HepG2 (cell line): ENCODE measurements around the gene SPAAR. TPM values are rescaled to one million over a fixed set of nuclear protein-coding genes. Genes with fewer than 3 reads are reported as not detected.
A peak's percentile ranks its signal among the peaks of the same experiment; 100 is the strongest.

Source experiments
- BHLHE40 ChIP-seq: IDR thresholded peaks from 2 replicates; pipeline ENCODE4 v1.6.1; 2011; ENCODE audit warnings: low read length, improper control_type of control experiment
- FIP1L1 ChIP-seq: fragments of 200-400 bp; formaldehyde crosslinking; IDR thresholded peaks from 2 replicates; pipeline ENCODE4 v1.6.1; 2018; ENCODE audit warnings: low read depth, mild to moderate bottlenecking, low read length, moderate library complexity, borderline replicate concordance; ENCODE audit not compliant: insufficient read depth
- HNF4G ChIP-seq, 2 experiments: sonication (generic) in 1 of 2; formaldehyde crosslinking in 1 of 2; IDR thresholded peaks; 2 replicates each; pipeline versions ENCODE4 v1.4.0 to v1.6.1; 2011 to 2020; ENCODE audit warnings: borderline replicate concordance in 2 of 2, low read depth in 2 of 2, mild to moderate bottlenecking in 2 of 2, low read length in 1 of 2, missing genetic modification reagents in 1 of 2, moderate library complexity in 1 of 2
- IKZF1 ChIP-seq: fragments of 450-650 bp; IDR thresholded peaks from 2 replicates; pipeline ENCODE4 v1.7.1; 2016
- MAF1 ChIP-seq: sonication (generic); formaldehyde crosslinking; IDR thresholded peaks from 2 replicates; pipeline ENCODE4 v1.5.0; 2020; ENCODE audit warnings: missing genetic modification reagents, borderline replicate concordance
- MAFF ChIP-seq: IDR thresholded peaks from 2 replicates; pipeline ENCODE4 v1.6.1; 2011; ENCODE audit warnings: low read depth, low read length, improper control_type of control experiment
- MTERF4 ChIP-seq: sonication (generic); formaldehyde crosslinking; IDR thresholded peaks from 2 replicates; pipeline ENCODE4 v1.8.0; 2023; ENCODE audit warnings: mild to moderate bottlenecking, missing genetic modification reagents
- PPARG ChIP-seq: conservative IDR thresholded peaks from 2 replicates; pipeline ENCODE4 v1.6.1; 2016; ENCODE audit warnings: missing biosample characterization, missing genetic modification reagents
- RFXANK ChIP-seq: IDR thresholded peaks from 2 replicates; pipeline ENCODE4 v1.6.1; 2016
- SNAPC2 ChIP-seq: sonication (generic); formaldehyde crosslinking; IDR thresholded peaks from 2 replicates; pipeline ENCODE4 v1.8.1; 2022; ENCODE audit warnings: mild to moderate bottlenecking, missing genetic modification reagents
- SNAPC4 ChIP-seq: sonication (generic); formaldehyde crosslinking; IDR thresholded peaks from 2 replicates; pipeline ENCODE4 v1.4.0; 2020; ENCODE audit warnings: mild to moderate bottlenecking, missing genetic modification reagents
- SP140L ChIP-seq: sonication (generic); formaldehyde crosslinking; IDR thresholded peaks from 2 replicates; pipeline ENCODE4 v1.4.0; 2020; ENCODE audit warnings: missing genetic modification reagents, borderline replicate concordance
- TAF15 ChIP-seq: fragments of 200-400 bp; formaldehyde crosslinking; IDR thresholded peaks from one replicate; pipeline ENCODE4 v1.6.1; 2018; ENCODE audit warnings: mild to moderate bottlenecking, low read depth, low read length; ENCODE audit not compliant: poor library complexity, severe bottlenecking
- THAP11 ChIP-seq: IDR thresholded peaks from 2 replicates; pipeline ENCODE4 v1.6.1; 2016; ENCODE audit warnings: missing biosample characterization, missing genetic modification reagents
- polyA plus RNA-seq, 8 experiments: library from polyadenylated mRNA; depleted of rRNA in 3 of 8; stranded (reverse) in 7 of 8; unstranded in 1 of 8; fragments of >200 nt; fragmentation: Illumina TruSeq in 4 of 8; extraction: Trizol in 4 of 8; gene quantifications; 2 replicates each; pipeline versions ENCODE4 v1.2.1 to v1.2.3, GENCODE V29; 2011 to 2016; ENCODE audit warnings: low read depth in 4 of 8, missing spikeins in 1 of 8, mixed read lengths in 1 of 8; ENCODE audit not compliant: insufficient read depth in 1 of 8
- total RNA-seq, 5 experiments: library from RNA; depleted of rRNA; stranded (reverse); fragments of >200 nt; fragmentation: Illumina TruSeq; extraction: Trizol; gene quantifications; 2 replicates each; pipeline ENCODE4 v1.2.3, GENCODE V29; 2016; ENCODE audit warnings: low read depth in 1 of 5
- TF ChIP-seq, protein P1 (sequence below): sonication (generic); formaldehyde crosslinking; IDR thresholded peaks from 2 replicates; pipeline ENCODE4; 2020; ENCODE audit warnings: missing genetic modification reagents, mild to moderate bottlenecking, borderline replicate concordance
- TF ChIP-seq, protein P2 (sequence below): fragments of 450-650 bp; IDR thresholded peaks from 2 replicates; pipeline ENCODE4 v1.6.1; 2017; ENCODE audit warnings: mild to moderate bottlenecking

Gene SPAAR
- total and polyA plus RNA-seq, 2 of the 13 experiments (the other 11 are each of a cell fraction or from before 2014, with no cell fraction given), result 0.07 TPM; not detected in 1

DNA sequence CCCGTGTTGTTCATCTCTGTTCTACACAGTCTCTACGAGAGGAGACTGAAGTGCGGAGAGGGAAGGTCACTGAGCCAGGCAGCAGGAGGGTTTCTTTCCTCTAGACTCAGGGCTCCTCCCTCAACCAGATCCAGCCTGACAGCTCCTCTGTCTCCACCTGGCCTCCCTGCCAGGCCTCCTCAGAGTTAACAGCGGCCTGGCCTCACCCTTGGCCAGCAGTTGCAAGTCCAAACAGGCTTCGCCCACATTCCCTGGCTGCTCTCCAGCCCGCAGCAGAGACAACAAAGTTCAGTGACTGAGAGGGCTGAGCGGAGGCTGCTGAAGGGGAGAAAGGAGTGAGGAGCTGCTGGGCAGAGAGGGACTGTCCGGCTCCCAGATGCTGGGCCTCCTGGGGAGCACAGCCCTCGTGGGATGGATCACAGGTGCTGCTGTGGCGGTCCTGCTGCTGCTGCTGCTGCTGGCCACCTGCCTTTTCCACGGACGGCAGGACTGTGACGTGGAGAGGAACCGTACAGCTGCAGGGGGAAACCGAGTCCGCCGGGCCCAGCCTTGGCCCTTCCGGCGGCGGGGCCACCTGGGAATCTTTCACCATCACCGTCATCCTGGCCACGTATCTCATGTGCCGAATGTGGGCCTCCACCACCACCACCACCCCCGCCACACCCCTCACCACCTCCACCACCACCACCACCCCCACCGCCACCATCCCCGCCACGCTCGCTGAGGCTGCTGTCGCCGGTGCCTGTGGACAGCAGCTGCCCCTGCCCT lies 3.2 kb upstream of the SPAAR start, which contains the start of gene HRCT1 (continued):
- TF ChIP-seq, protein P1, sequence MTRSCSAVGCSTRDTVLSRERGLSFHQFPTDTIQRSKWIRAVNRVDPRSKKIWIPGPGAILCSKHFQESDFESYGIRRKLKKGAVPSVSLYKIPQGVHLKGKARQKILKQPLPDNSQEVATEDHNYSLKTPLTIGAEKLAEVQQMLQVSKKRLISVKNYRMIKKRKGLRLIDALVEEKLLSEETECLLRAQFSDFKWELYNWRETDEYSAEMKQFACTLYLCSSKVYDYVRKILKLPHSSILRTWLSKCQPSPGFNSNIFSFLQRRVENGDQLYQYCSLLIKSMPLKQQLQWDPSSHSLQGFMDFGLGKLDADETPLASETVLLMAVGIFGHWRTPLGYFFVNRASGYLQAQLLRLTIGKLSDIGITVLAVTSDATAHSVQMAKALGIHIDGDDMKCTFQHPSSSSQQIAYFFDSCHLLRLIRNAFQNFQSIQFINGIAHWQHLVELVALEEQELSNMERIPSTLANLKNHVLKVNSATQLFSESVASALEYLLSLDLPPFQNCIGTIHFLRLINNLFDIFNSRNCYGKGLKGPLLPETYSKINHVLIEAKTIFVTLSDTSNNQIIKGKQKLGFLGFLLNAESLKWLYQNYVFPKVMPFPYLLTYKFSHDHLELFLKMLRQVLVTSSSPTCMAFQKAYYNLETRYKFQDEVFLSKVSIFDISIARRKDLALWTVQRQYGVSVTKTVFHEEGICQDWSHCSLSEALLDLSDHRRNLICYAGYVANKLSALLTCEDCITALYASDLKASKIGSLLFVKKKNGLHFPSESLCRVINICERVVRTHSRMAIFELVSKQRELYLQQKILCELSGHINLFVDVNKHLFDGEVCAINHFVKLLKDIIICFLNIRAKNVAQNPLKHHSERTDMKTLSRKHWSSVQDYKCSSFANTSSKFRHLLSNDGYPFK (CRISPR knock-in tag), result peak; percentile 69; the same call in 1 of the 2 replicates
- TF ChIP-seq BHLHE40 (no peak), RFXANK (CRISPR knock-in tag) (no peak), THAP11 (CRISPR knock-in tag) (no peak), SP140L (no peak), SNAPC2 (CRISPR knock-in tag) (no peak), PPARG (peak; percentile 53; the same call in 1 of the 2 replicates), TAF15 (no peak), MAFF (no peak), FIP1L1 (no peak), IKZF1 (no peak), SNAPC4 (CRISPR knock-in tag) (no peak), HNF4G (IDR thresholded peaks at IDR 0.05; ENCODE audit: borderline replicate concordance, low read depth, low read length) (peak; percentile 82; the same call in 1 of the 2 replicates), HNF4G (CRISPR knock-in tag; IDR thresholded peaks at IDR 0.05; ENCODE audit: borderline replicate concordance, low read depth) (peak; percentile 57; the same call in 1 of the 2 replicates), MTERF4 (CRISPR knock-in tag) (no peak), MAF1 (CRISPR knock-in tag) (no peak)
- TF ChIP-seq, protein P2, sequence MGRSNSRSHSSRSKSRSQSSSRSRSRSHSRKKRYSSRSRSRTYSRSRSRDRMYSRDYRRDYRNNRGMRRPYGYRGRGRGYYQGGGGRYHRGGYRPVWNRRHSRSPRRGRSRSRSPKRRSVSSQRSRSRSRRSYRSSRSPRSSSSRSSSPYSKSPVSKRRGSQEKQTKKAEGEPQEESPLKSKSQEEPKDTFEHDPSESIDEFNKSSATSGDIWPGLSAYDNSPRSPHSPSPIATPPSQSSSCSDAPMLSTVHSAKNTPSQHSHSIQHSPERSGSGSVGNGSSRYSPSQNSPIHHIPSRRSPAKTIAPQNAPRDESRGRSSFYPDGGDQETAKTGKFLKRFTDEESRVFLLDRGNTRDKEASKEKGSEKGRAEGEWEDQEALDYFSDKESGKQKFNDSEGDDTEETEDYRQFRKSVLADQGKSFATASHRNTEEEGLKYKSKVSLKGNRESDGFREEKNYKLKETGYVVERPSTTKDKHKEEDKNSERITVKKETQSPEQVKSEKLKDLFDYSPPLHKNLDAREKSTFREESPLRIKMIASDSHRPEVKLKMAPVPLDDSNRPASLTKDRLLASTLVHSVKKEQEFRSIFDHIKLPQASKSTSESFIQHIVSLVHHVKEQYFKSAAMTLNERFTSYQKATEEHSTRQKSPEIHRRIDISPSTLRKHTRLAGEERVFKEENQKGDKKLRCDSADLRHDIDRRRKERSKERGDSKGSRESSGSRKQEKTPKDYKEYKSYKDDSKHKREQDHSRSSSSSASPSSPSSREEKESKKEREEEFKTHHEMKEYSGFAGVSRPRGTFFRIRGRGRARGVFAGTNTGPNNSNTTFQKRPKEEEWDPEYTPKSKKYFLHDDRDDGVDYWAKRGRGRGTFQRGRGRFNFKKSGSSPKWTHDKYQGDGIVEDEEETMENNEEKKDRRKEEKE, result no peak
